HEK293T (cell line): ENCODE results near the gene SEC23A.
"Not testable (repeated sequence)": the region's sequence is repeated elsewhere in the genome, so short reads cannot be mapped to it uniquely, and the experiment has no call there.

Experiments used
- FOXM1 ChIP-seq: fragments of 450-650 bp; IDR thresholded peaks from 2 replicates; pipeline ENCODE4 v1.6.1; 2017; ENCODE audit warnings: mild to moderate bottlenecking, borderline replicate concordance
- HDGF ChIP-seq: fragments of 450-650 bp; IDR thresholded peaks from 2 replicates; pipeline ENCODE4 v1.6.1; 2017; ENCODE audit warnings: antibody characterized with exemption, borderline replicate concordance
- PKNOX1 ChIP-seq: fragments of 450-650 bp; IDR thresholded peaks from 2 replicates; pipeline ENCODE4 v1.6.1; 2016
- SUZ12 ChIP-seq: fragments of 450-650 bp; IDR thresholded peaks from 2 replicates; pipeline ENCODE4 v1.6.1; 2016; ENCODE audit warnings: mild to moderate bottlenecking

DNA sequence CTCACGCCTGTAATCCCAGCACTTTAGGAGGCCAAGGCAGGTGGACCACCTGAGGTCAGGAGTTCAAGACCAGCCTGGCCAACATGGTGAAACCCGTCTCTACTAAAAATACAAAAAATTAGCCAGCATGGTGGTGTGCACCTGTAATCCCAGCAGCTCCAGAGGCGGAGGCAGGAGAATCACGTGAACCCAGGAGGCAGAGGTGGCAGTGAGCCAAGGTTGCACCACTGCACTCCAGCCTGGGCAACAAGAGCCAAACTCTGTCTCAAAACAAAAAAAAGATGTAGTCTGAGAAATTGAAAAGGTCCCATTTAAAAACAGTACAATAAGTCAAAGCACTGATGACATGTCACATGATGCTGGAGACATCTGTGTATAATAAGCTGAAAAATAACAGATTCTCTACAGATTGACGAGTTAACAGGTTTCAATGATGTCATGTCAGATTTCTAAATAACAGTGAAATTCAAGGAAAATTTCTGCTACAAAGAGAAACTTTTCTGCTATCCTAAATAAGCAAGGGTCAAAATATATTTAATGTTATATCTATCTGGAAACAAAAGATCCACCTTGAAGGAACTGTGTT lies 50.1 kb downstream of the SEC23A start:
- TF ChIP-seq HDGF, SUZ12, FOXM1, PKNOX1: not testable (repeated sequence)
